ENCODE data around the gene SDHAF3.

The SDHAF3 gene

GRCh38 chr7:97218767-97219166, 101.3 kb downstream of the SDHAF3 start:
- DNase-seq (ENCODE audit: low spot score): no peak

- DNase-seq (ENCODE audit: low spot score): no peak
Measured at GRCh38 chr7:97219237-97219636, 101.7 kb downstream of the SDHAF3 start.

- DNase-seq (ENCODE audit: low spot score): no peak
Measured at GRCh38 chr7:97224316-97224715, 106.8 kb downstream of the SDHAF3 start.

- no peak for DNase-seq (ENCODE audit: low spot score)
Measured at GRCh38 chr7:97226541-97226940, 109.0 kb downstream of the SDHAF3 start.

All from germinal center (tissue), 1 donor.